HFF-Myc (cell line): ENCODE measurements around the gene ARF5.
A peak's percentile ranks its signal among the peaks of the same experiment; 100 is the strongest.

Source experiments
- DNase-seq: peaks from one replicate; pipeline ENCODE4 v3.0.0-alpha.2; 2011; ENCODE audit warnings: low read depth; ENCODE audit errors: extremely low read depth
- H3K4me3 ChIP-seq: replicated peaks from 2 replicates; pipeline ENCODE4 v1.5.1; 2011; ENCODE audit warnings: low read depth, mild to moderate bottlenecking, control low read depth, low read length
- TF ChIP-seq, protein P1 (sequence below): IDR thresholded peaks from 2 replicates; pipeline ENCODE4 v1.5.1; 2012; ENCODE audit warnings: mild to moderate bottlenecking, low read depth, low read length, control low read depth; ENCODE audit errors: missing control alignments

Gene ARF5

DNA sequence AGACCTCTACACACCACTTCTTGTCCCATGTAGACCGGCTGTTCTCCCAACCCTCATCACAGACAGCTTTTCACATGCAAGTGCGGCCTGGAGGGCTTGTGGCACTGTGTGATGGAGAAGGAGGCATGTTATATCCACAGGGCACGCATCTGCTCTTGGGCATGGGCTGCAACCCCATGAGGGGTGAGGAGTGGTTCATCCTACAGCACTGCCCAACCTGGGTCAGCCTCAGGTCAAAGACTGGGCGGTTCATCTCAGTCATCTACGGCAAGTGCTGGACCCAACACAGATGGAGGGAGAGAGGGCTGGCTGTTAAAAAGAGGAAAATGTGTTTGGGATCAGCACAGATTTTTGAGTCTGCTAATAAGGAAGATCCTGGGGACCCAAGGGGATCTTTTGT is 7.5 kb downstream of the ARF5 start:
- DNase-seq, result no peak
- TF ChIP-seq, protein P1, sequence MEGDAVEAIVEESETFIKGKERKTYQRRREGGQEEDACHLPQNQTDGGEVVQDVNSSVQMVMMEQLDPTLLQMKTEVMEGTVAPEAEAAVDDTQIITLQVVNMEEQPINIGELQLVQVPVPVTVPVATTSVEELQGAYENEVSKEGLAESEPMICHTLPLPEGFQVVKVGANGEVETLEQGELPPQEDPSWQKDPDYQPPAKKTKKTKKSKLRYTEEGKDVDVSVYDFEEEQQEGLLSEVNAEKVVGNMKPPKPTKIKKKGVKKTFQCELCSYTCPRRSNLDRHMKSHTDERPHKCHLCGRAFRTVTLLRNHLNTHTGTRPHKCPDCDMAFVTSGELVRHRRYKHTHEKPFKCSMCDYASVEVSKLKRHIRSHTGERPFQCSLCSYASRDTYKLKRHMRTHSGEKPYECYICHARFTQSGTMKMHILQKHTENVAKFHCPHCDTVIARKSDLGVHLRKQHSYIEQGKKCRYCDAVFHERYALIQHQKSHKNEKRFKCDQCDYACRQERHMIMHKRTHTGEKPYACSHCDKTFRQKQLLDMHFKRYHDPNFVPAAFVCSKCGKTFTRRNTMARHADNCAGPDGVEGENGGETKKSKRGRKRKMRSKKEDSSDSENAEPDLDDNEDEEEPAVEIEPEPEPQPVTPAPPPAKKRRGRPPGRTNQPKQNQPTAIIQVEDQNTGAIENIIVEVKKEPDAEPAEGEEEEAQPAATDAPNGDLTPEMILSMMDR, result no peak
- H3K4me3 ChIP-seq, result no peak overlapping the region

DNA sequence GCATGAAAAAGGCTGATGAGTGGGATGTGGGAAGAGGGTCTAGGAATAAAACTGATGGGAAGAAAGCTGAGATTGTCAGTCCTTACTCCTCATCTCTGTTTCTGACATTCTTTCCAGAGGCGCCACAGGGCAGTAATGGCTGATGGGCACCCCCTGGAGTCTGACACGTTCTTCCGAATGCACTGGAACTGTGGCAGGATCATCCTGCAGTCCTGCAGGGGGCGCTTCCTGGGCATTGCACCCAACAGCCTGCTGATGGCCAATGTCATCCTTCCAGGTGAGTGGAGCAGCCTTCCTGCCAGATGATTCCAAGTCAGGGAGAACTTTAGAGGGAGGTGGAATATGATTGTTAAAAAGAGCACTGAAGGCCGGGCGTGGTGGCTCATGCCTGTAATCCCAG is 10.1 kb downstream of the ARF5 start:
- no peak for DNase-seq
- H3K4me3 ChIP-seq, result no peak overlapping the region
- TF ChIP-seq, protein P1, result peak; percentile 59

DNA sequence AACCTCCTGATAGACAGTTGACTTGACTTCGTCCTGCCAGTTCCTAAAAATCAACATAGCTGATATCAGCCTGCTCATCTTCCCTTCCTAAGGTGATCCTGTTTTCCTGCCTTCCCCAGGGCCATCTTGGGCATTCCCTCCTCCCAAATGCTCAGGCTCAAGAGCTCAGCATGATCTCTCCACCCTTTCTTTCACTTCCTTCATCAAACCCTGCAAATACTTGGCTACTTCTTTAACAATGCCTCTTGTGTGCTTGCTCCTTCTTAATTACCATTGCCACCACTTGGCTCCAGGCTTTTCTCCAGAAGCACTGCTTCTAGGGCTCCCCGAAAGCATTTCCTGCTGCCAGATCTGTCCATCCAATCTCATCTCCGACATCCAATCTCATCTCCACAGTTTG is 12.7 kb downstream of the ARF5 start:
- TF ChIP-seq, protein P1, result no peak

DNA sequence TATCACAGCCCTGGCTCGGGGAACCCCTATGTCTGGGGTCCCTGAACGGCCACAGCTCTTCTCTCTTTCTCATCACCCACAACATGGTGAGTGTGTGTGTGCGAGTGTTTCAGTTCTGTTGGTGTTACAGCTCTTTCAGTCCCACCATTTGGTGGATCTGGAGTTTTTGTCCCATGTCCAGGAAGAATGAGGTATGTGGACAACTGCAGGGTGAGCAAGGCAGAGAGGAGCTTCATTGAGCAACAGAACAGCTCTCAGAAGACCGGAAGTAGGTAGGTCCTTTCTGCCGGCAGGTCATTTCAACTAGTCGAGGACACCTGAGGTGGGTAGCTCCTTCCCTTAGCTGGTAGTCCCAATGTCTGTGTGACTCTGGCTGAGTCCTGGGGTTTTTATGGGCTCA is 20.2 kb downstream of the ARF5 start:
- TF ChIP-seq, protein P1, result no peak
- no peak for DNase-seq

More for the DNA sequence above, 12.7 kb downstream of the ARF5 start:
- no peak overlapping the region for H3K4me3 ChIP-seq
- DNase-seq, result no peak

DNA sequence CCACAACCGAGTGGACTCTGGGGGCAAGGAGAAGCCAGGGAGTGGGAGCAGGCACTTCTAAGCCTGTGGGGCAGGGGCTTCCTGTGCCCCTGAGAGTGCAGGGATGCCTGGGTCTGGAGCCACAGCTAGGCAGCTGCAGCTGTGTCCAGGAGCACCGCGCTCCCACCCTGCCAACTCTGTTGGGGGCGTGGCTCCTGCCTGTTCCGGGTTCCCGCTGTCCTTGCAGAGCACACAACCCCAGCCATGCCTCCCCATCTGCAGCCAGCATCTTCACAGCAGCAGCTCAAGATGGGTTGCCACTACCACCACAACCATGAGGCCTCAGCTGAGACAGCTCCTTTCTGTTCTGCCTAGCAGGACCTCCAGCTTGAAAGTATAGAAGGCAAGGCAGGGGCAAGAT is 21.1 kb downstream of the ARF5 start:
- no peak for DNase-seq
- TF ChIP-seq, protein P1, result no peak

More for the DNA sequence above, 20.2 kb downstream of the ARF5 start:
- no peak overlapping the region for H3K4me3 ChIP-seq

DNA sequence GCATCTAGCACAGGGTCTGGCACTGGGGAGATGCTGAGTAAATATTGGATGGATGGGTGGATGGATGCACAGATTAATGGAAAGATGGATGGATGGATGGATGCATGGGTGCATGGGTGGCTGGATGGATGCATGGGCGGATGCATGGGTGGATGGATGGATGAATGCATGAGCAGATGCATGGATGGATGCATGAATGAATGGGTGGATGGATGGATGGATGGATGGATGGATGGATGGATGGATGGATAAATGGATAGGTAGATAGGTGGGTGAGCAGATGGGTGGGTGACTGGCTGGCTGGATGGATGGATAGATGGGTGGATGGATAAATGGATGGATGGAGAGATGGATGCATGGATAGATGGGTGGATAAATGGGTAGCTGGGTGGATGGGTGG is 24.1 kb downstream of the ARF5 start:
- no peak overlapping the region for H3K4me3 ChIP-seq
- DNase-seq, result no peak
- TF ChIP-seq, protein P1, result no peak

More for the DNA sequence above, 21.1 kb downstream of the ARF5 start:
- H3K4me3 ChIP-seq, result no peak overlapping the region

DNA sequence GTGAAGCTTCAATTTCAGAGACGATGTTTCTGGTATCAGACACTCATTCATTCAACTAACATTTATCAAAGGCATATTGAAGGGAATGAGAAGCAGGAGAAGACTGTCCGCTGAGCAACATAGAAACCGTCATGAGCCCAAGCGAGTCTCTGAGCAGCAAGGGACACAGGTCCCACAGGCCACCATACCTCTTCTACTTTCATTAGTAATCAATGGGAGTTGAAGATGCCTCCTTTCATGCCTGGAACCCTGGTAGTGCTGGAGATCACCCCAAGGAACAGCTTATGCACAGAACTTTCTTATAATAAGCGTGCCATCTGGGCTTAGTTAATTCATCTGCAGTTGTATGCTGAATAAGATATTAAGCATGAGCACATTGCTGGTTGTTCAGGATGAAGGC is 28.5 kb downstream of the ARF5 start:
- no peak for DNase-seq
- TF ChIP-seq, protein P1, result no peak
- H3K4me3 ChIP-seq, result no peak overlapping the region
